ENCODE results near the gene RCE1. TPM values are rescaled to one million over a fixed set of nuclear protein-coding genes. Genes with fewer than 3 reads are reported as not detected.

RCE1 gene
- polyA plus RNA-seq, 1 experiment = 20.1 TPM

- ChIA-PET CTCF (interaction anchor here (1.5 kb wide), 1 partner anchor 10 kb away, joined by 4 read pairs; no protein-coding TSS in a partner anchor), POLR2A (no interaction called here)
- TF ChIP-seq CTCF (IDR thresholded peaks at IDR 0.05; ENCODE audit: insufficient read depth, low read depth, low read length) = no peak
- Histone ChIP-seq H3K4me3 (ENCODE audit: low read depth, low read length) (no peak overlapping the region), H3K36me3 (ENCODE audit: control insufficient read depth, insufficient read depth, low read length) (peaks cover 5% of the 10 kb centered on the region), H3K27me3 (ENCODE audit: control insufficient read depth, insufficient read depth, low read length) (no peaks in the 10 kb centered on the region)
- DNase-seq (ENCODE audit: low read depth) = no peak
These were observed 27.6 kb downstream of the RCE1 start for GRCh38 chr11:66870616-66871520.

GRCh38 chr11:66871521-66871901, 28.3 kb downstream of the RCE1 start:
- DNase-seq (ENCODE audit: low read depth) = no peak
- Histone ChIP-seq H3K27me3 (ENCODE audit: control insufficient read depth, insufficient read depth, low read length) (no peaks in the 10 kb centered on the region), H3K4me3 (ENCODE audit: low read depth, low read length) (no peak overlapping the region), H3K36me3 (ENCODE audit: control insufficient read depth, insufficient read depth, low read length) (peaks cover 5% of the 10 kb centered on the region)
- TF ChIP-seq CTCF (IDR thresholded peaks at IDR 0.05; ENCODE audit: insufficient read depth, low read depth, low read length) = no peak
- CTCF ChIA-PET = no interaction called here
- POLR2A ChIA-PET = no interaction called here

- H3K27me3 ChIP-seq (ENCODE audit: control insufficient read depth, insufficient read depth, low read length) = no peaks in the 10 kb centered on the region
- CTCF ChIA-PET = no interaction called here
- no peak for TF ChIP-seq CTCF (IDR thresholded peaks at IDR 0.05; ENCODE audit: insufficient read depth, low read depth, low read length)
- peaks cover 5% of the 10 kb centered on the region for H3K36me3 ChIP-seq (ENCODE audit: control insufficient read depth, insufficient read depth, low read length)
- no peak for DNase-seq (ENCODE audit: low read depth)
- POLR2A ChIA-PET = no interaction called here
- H3K4me3 ChIP-seq (ENCODE audit: low read depth, low read length) = no peak overlapping the region
These were observed 31.0 kb downstream of the RCE1 start for GRCh38 chr11:66874232-66874631.

- POLR2A ChIA-PET = no interaction called here
- Histone ChIP-seq H3K4me3 (ENCODE audit: low read depth, low read length) (no peak overlapping the region), H3K36me3 (ENCODE audit: control insufficient read depth, insufficient read depth, low read length) (peaks cover 5% of the 10 kb centered on the region; the same call in 1 of the 2 replicates), H3K27me3 (ENCODE audit: control insufficient read depth, insufficient read depth, low read length) (no peaks in the 10 kb centered on the region)
- no peak for DNase-seq (ENCODE audit: low read depth)
- no peak for TF ChIP-seq CTCF (IDR thresholded peaks at IDR 0.05; ENCODE audit: insufficient read depth, low read depth, low read length)
- CTCF ChIA-PET = interaction anchor here (0.7 kb wide), 1 partner anchor 45 kb away, joined by 3 read pairs; no protein-coding TSS in a partner anchor
These were observed 32.1 kb downstream of the RCE1 start for GRCh38 chr11:66875378-66875777.

- DNase-seq (ENCODE audit: low read depth) = no peak
- no peak for TF ChIP-seq CTCF (IDR thresholded peaks at IDR 0.05; ENCODE audit: insufficient read depth, low read depth, low read length)
- CTCF ChIA-PET = interaction anchor here (1.0 to 1.8 kb wide), 2 partner anchors 15 to 98 kb away, joined by 4 to 7 read pairs; no protein-coding TSS in a partner anchor
- Histone ChIP-seq H3K4me3 (ENCODE audit: low read depth, low read length) (no peak overlapping the region), H3K36me3 (ENCODE audit: control insufficient read depth, insufficient read depth, low read length) (no peaks in the 10 kb centered on the region), H3K27me3 (ENCODE audit: control insufficient read depth, insufficient read depth, low read length) (no peaks in the 10 kb centered on the region)
- POLR2A ChIA-PET = no interaction called here
These were observed 34.5 kb downstream of the RCE1 start for GRCh38 chr11:66877588-66878385.

Data from BJ (cell line).